ENCODE data around the gene TPM3. TPM values are rescaled to one million over a fixed set of nuclear protein-coding genes. Genes with fewer than 3 reads are reported as not detected.
"Not testable (repeated sequence)": the region's sequence is repeated elsewhere in the genome, so short reads cannot be mapped to it uniquely, and the experiment has no call there.

TPM3 gene
- total and polyA plus RNA-seq, 8 donors = 47.7 to 158 (median 90.2) TPM

DNA sequence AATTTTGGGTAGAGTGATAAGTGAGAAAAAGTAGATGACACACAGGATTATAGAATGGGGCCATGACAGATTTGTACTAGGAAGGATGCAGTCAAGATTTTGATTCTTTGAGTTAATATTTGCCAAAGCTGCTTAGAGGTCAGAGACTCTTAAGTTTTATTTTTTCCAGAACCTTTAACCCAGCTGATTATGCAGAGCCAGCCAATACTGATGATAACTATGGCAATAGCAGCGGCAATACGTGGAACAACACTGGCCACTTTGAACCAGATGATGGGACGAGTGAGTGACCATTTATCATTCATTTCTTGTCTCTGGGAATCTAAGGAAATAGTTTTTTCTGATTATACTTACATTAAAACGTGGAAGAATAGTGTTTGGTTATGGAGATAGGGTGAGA is 45.0 kb upstream of the TPM3 start:
- Histone ChIP-seq H3K27ac (no peak overlapping the region), H3K4me1 (no peaks in the 10 kb centered on the region), H3K9me3 (no peaks in the 10 kb centered on the region), H3K4me3 (no peak overlapping the region), H3K27me3 (no peaks in the 10 kb centered on the region), H3K36me3 (peaks cover 6 to 59% (median 18%) of the 10 kb centered on the region in 3 donors)
- WGBS, 2 donors = 55 to 56% methylated on average over 4 of the region's 4 CpGs
- TF ChIP-seq, protein P1, sequence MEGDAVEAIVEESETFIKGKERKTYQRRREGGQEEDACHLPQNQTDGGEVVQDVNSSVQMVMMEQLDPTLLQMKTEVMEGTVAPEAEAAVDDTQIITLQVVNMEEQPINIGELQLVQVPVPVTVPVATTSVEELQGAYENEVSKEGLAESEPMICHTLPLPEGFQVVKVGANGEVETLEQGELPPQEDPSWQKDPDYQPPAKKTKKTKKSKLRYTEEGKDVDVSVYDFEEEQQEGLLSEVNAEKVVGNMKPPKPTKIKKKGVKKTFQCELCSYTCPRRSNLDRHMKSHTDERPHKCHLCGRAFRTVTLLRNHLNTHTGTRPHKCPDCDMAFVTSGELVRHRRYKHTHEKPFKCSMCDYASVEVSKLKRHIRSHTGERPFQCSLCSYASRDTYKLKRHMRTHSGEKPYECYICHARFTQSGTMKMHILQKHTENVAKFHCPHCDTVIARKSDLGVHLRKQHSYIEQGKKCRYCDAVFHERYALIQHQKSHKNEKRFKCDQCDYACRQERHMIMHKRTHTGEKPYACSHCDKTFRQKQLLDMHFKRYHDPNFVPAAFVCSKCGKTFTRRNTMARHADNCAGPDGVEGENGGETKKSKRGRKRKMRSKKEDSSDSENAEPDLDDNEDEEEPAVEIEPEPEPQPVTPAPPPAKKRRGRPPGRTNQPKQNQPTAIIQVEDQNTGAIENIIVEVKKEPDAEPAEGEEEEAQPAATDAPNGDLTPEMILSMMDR (IDR thresholded peaks at IDR 0.05) = no peak
- DNase-seq = no peak
- intact Hi-C loops (cut with DNase I) = no loop called here
- no peak for FAIRE-seq
- no peak for ATAC-seq

DNA sequence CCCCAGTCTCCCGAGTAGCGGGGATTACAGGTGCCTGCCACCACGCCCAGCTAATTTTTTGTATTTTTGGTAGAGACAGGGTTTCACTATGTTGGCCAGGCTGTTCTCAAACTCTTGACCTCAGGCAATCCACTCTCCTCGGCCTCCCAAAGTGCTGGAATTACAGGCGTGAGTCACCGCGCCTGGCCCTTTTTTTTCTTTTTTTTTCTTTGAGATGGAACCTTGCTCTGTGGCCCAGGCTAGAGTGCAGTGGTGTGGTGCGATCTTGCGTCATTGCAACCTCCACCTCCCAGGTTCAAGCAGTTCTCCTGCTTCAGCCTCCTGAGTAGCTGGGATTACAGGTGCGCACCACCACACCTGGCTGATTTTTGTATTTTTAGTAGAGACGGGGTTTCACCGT is 41.2 kb upstream of the TPM3 start:
- DNase-seq; intact Hi-C loops (cut with DNase I); H3K4me3 ChIP-seq; FAIRE-seq; H3K4me1 ChIP-seq; H3K27ac ChIP-seq; H3K27me3 ChIP-seq; ATAC-seq; H3K9me3 ChIP-seq: not testable (repeated sequence)
- 92 to 96% methylated on average over 12 of the region's 12 CpGs for WGBS, 2 donors
- peaks cover 6 to 66% (median 34%) of the 10 kb centered on the region in 3 donors for H3K36me3 ChIP-seq

DNA sequence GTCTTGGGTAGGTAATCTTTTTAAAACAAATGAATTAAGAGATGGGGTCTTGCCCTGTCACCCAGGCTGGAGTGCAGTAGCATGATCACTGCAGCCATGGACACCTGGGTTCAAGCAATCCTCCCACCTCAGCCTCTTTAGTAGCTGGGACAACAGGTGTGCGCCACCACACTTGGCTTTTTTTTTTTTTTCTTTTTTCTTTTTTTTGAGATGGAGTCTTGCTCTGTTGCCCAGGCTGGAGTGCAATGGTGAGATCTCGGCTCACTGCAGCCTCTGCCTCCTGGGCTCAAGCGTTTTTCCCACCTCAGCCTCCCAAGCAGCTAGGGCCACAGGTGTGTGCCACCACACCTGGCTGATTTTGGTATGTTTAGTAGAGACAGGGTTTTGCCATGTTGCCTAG is 39.2 kb upstream of the TPM3 start:
- intact Hi-C loops (cut with DNase I); H3K4me1 ChIP-seq; H3K27me3 ChIP-seq; ATAC-seq; H3K4me3 ChIP-seq; FAIRE-seq; H3K9me3 ChIP-seq; DNase-seq; H3K27ac ChIP-seq: not testable (repeated sequence)
- WGBS, 2 donors = 96 to 100% methylated on average over 3 of the region's 3 CpGs
- H3K36me3 ChIP-seq = peaks cover 3 to 60% (median 37%) of the 10 kb centered on the region in 3 donors

DNA sequence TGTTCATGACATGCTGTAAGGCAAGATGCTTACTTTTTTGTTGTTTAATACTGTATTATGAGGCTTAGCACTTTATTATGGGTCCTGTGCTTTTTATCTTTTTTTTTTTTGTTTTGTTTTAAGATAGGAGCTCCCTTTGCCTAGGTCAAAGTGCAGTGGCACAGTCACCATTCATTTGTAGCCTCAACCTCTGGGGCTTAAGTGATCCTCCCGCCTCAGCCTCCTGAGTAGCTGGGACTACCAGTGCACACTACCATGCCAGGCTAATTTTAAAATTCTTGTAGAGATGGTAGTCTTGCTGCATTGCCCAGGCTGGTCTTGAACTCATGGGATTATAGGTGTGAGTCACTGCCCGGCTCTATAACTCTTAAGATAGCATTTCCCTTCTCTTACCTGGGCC is 33.5 kb upstream of the TPM3 start:
- no peak for FAIRE-seq
- H3K27me3 ChIP-seq = no peaks in the 10 kb centered on the region
- no peak for DNase-seq
- WGBS, 2 donors = 95 to 96% methylated on average over 2 of the region's 2 CpGs
- H3K9me3 ChIP-seq = no peaks in the 10 kb centered on the region
- intact Hi-C loops (cut with DNase I) = no loop called here
- peaks cover 0 to 20% (median 19%) of the 10 kb centered on the region in 3 donors for H3K4me1 ChIP-seq
- no peak overlapping the region for H3K27ac ChIP-seq
- TF ChIP-seq, protein P1 (IDR thresholded peaks at IDR 0.05) = no peak
- peaks cover 0 to 34% (median 26%) of the 10 kb centered on the region in 3 donors for H3K36me3 ChIP-seq
- H3K4me3 ChIP-seq = no peak overlapping the region
- no peak for ATAC-seq

DNA sequence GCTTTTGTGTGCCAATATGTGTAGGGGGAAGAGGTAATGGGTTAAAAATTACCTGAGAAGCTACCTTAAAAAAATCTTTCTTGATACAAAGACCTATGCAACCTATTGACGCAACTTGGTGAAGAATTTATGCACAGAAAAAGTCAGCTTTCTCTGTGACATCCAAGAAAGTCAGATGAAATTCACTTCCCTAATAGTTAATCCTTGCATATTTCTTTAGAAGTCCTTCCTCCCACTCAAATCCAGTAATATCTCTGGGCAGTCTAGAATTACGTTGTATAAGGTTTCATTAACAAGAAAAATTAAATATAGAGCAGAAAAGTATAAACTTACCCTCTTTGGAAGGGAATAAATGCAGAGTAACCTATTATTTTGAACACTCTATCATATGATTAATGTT is 31.7 kb upstream of the TPM3 start:
- intact Hi-C loops (cut with DNase I) = no loop called here
- Histone ChIP-seq H3K4me3 (no peak overlapping the region), H3K36me3 (peaks cover 0 to 16% (median 13%) of the 10 kb centered on the region in 3 donors), H3K9me3 (no peaks in the 10 kb centered on the region), H3K4me1 (peaks cover 6 to 27% (median 25%) of the 10 kb centered on the region in 3 donors), H3K27ac (no peak overlapping the region), H3K27me3 (no peaks in the 10 kb centered on the region)
- FAIRE-seq (no peak), DNase-seq (no peak), ATAC-seq (no peak)
- TF ChIP-seq, protein P1 (IDR thresholded peaks at IDR 0.05) = no peak
- WGBS, 2 donors = 30 to 33% methylated on average over 2 of the region's 2 CpGs

DNA sequence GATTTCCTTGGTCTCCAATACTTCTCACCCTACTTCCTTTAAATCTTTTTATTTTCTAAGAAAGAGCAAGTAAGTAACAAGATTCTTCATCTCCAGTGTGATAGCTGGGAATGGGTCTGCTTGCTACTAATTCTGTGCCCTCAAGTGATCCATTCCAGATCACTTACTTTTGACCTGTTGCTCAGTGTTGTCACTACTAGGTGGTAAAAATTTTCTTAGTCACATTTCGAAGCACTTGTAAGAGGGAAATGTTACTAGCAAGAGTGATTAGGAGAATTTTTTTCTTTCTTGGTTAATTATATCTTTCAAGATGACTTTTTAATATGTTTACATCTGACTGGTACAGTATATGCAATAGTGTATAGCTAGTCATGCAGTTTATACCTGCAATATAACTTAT is 31.0 kb upstream of the TPM3 start:
- H3K27ac ChIP-seq = no peak overlapping the region
- H3K4me3 ChIP-seq = no peak overlapping the region
- no peaks in the 10 kb centered on the region for H3K9me3 ChIP-seq
- 54 to 68% methylated on average over 1 of the region's 1 CpG for WGBS, 2 donors
- peaks cover 11 to 33% (median 32%) of the 10 kb centered on the region in 3 donors for H3K4me1 ChIP-seq
- DNase-seq (no peak), FAIRE-seq (no peak), ATAC-seq (no peak)
- peaks cover 0 to 14% (median 14%) of the 10 kb centered on the region in 3 donors for H3K36me3 ChIP-seq
- TF ChIP-seq, protein P1 (IDR thresholded peaks at IDR 0.05) = no peak
- intact Hi-C loops (cut with DNase I) = no loop called here
- no peaks in the 10 kb centered on the region for H3K27me3 ChIP-seq
